Progenitor cell of endocrine pancreas (in vitro differentiated cells): ENCODE results near the gene PCAT7. TPM values are rescaled to one million over a fixed set of nuclear protein-coding genes. Genes with fewer than 3 reads are reported as not detected.
A peak's percentile ranks its signal among the peaks of the same experiment; 100 is the strongest.
"Not testable (repeated sequence)": the region's sequence is repeated elsewhere in the genome, so short reads cannot be mapped to it uniquely, and the experiment has no call there.

ENCODE experiments used
- DNase-seq: peaks from one replicate; pipeline ENCODE4 v3.0.0; 2021; ENCODE audit warnings: low spot score; ENCODE audit not compliant: unreplicated experiment
- H3K27ac Mint-ChIP-seq: 2 replicates; pipeline ENCODE4 v1.8.0; 2021; ENCODE audit warnings: mild to moderate bottlenecking, moderate library complexity, mixed read lengths
- H3K27me3 Mint-ChIP-seq: 2 replicates; pipeline ENCODE4 v1.8.0; 2021; ENCODE audit warnings: mixed read lengths
- H3K36me3 Mint-ChIP-seq: 2 replicates; pipeline ENCODE4 v1.8.0; 2022; ENCODE audit warnings: mixed read lengths; ENCODE audit not compliant: insufficient read depth
- H3K4me1 Mint-ChIP-seq: 2 replicates; pipeline ENCODE4 v1.8.0; 2021; ENCODE audit warnings: low read depth, mixed read lengths
- H3K4me3 Mint-ChIP-seq: 2 replicates; pipeline ENCODE4 v1.8.0; 2021; ENCODE audit warnings: low read depth, mild to moderate bottlenecking, moderate library complexity, mixed read lengths
- H3K9me3 Mint-ChIP-seq: 2 replicates; pipeline ENCODE4 v1.8.0; 2021; ENCODE audit warnings: low read depth, mixed read lengths
- total RNA-seq: library from RNA; stranded (reverse); gene quantifications from 2 replicates; pipeline ENCODE4 v1.2.1, GENCODE V29; 2021
- TF ChIP-seq, protein P1 (sequence below): fragments of 200-600 bp; sonication (generic); IDR thresholded peaks from one replicate; pipeline ENCODE4 v1.5.0; 2021; ENCODE audit warnings: antibody characterized with exemption, mild to moderate bottlenecking; ENCODE audit not compliant: unreplicated experiment

PCAT7 gene
- total RNA-seq, 1 donor from 2014 or later, result 13.1 TPM

DNA sequence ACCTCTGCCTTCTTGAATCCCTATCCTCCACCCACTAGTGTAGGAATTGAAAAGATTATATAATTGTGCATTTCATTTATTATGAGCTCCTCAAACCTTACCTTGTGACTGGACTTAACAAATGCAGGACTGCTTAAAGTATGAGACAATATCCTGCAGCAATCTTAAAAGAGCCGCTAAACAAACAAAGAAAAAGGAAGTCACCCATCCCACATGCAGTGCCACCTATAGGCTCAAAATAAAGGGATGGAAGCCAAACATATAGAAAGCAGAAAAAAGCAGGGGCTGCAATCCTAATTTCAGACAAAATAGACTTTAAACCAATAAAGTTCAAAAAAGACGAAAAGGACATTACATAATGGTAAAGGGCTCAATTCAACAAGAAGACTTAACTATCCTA is 8.7 kb downstream of the PCAT7 start:
- peaks cover 17% of the 10 kb centered on the region for H3K36me3 Mint-ChIP-seq
- H3K4me1 Mint-ChIP-seq, result no peaks in the 10 kb centered on the region
- no peak overlapping the region for H3K4me3 Mint-ChIP-seq
- peaks cover 5% of the 10 kb centered on the region for H3K9me3 Mint-ChIP-seq
- DNase-seq, result no peak
- H3K27ac Mint-ChIP-seq, result no peak overlapping the region
- TF ChIP-seq, protein P1, sequence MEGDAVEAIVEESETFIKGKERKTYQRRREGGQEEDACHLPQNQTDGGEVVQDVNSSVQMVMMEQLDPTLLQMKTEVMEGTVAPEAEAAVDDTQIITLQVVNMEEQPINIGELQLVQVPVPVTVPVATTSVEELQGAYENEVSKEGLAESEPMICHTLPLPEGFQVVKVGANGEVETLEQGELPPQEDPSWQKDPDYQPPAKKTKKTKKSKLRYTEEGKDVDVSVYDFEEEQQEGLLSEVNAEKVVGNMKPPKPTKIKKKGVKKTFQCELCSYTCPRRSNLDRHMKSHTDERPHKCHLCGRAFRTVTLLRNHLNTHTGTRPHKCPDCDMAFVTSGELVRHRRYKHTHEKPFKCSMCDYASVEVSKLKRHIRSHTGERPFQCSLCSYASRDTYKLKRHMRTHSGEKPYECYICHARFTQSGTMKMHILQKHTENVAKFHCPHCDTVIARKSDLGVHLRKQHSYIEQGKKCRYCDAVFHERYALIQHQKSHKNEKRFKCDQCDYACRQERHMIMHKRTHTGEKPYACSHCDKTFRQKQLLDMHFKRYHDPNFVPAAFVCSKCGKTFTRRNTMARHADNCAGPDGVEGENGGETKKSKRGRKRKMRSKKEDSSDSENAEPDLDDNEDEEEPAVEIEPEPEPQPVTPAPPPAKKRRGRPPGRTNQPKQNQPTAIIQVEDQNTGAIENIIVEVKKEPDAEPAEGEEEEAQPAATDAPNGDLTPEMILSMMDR, result no peak
- H3K27me3 Mint-ChIP-seq, result no peaks in the 10 kb centered on the region

DNA sequence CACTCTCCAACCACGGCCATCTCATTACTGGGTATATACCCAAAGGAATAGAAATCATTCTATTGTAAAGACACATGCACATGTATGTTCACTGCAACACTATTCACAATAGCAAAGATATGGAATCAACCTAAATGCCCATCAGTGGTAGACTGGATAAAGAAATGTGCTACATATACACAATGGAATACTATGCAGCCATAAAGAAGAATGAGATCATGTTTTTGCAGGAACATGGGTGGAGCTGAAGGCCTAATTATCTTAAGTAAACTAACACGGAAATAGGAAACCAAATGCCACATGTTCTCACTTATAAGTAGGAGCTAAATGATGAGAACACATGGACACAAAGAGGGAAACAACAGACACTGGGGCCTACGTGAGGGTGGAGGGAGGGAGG is 9.4 kb downstream of the PCAT7 start:
- H3K4me3 Mint-ChIP-seq, DNase-seq, H3K27me3 Mint-ChIP-seq, H3K4me1 Mint-ChIP-seq, H3K27ac Mint-ChIP-seq, H3K9me3 Mint-ChIP-seq: not testable (repeated sequence)
- peaks cover 17% of the 10 kb centered on the region for H3K36me3 Mint-ChIP-seq

DNA sequence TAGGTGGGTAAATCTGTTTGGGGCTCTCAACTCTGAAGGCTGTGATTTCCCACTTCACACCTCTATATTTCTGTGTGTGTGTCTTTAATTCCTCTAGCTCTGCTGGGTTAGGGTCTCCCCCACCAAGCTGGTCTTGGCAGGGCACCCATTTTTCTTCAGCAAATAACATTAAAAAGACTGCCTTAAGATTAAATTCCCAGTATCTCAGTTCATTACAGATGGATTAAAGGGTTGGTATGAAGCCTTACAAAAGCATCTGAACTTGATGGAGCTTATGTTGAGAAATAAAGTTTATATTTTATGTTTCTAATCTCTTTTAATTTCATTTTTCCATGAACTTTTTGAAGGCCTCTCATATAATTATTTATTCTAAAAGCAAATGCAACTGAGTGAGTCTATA is 11.7 kb downstream of the PCAT7 start:
- H3K4me3 Mint-ChIP-seq, result no peak overlapping the region
- H3K4me1 Mint-ChIP-seq, result no peaks in the 10 kb centered on the region
- peaks cover under 1% of the 10 kb centered on the region for H3K27me3 Mint-ChIP-seq
- no peak for DNase-seq
- H3K27ac Mint-ChIP-seq, result no peak overlapping the region
- H3K9me3 Mint-ChIP-seq, result peaks cover 5% of the 10 kb centered on the region
- H3K36me3 Mint-ChIP-seq, result peaks cover 16% of the 10 kb centered on the region
- TF ChIP-seq, protein P1, result no peak

DNA sequence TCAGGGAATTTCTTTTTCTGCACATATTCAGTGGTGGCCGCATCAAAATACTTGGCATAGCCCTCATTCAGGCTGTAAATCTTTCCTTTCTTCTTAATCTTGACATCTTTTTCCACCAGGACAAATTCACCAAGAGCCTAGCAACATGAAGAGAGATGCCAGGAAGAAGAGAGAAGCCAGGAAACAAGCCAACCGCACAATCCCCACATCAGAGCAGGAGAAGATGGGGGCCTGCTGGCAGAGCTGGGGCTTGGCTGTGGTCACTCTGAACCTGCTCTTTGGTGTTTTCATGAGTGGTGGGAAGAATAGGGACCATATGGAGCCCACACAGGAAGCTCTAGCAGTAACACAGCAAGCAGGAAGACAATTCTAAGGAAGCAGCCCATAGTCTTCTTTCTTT is 12.4 kb downstream of the PCAT7 start:
- Mint-ChIP-seq H3K4me3 (no peak overlapping the region), H3K36me3 (peaks cover 13% of the 10 kb centered on the region), H3K27me3 (peaks cover 7% of the 10 kb centered on the region), H3K27ac (peak overlapping the region; percentile 49), H3K4me1 (no peaks in the 10 kb centered on the region), H3K9me3 (peaks cover 5% of the 10 kb centered on the region)
- TF ChIP-seq, protein P1, result no peak
- no peak for DNase-seq

DNA sequence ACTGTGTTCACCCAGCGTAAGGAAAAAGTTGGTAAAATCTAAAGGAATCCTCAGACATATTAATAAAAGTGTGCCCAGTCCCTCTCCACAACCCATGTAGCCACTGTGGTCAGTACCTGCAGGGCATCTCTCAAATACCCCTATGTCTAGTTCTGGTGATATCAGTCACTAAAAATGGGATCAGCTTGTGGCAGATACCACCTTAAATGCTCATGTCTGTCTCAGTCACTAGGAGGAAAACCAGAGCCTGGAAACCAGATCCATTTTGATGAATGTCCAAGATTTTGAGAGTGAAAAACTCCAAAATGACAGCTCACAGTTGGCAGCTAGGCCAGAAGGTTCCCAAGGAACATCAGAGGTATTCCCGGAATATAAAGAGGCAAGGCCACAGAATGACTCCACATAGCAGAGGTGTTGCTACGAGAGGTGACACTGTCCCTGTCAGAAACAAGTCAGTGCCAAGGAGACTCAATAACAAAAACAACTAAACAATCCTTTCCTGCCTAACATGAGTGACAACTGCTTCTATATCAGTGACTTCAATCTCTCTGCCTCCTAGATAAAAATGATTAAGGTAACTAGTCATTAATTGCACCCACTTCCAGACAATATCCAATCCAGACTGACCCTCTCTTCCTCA is 13.5 kb downstream of the PCAT7 start:
- Mint-ChIP-seq H3K4me1 (no peaks in the 10 kb centered on the region), H3K27me3 (peaks cover 10% of the 10 kb centered on the region), H3K9me3 (peaks cover 5% of the 10 kb centered on the region), H3K27ac (no peak overlapping the region), H3K36me3 (peaks cover 13% of the 10 kb centered on the region), H3K4me3 (no peak overlapping the region)
- TF ChIP-seq, protein P1, result no peak
- DNase-seq, result no peak
